ENCODE measurements around the gene NDP. TPM values are rescaled to one million over a fixed set of nuclear protein-coding genes. Genes with fewer than 3 reads are reported as not detected.
"Not testable (repeated sequence)": the region's sequence is repeated elsewhere in the genome, so short reads cannot be mapped to it uniquely, and the experiment has no call there.

NDP gene
- polyA plus RNA-seq, 1 donor, result 2.1 TPM

DNA sequence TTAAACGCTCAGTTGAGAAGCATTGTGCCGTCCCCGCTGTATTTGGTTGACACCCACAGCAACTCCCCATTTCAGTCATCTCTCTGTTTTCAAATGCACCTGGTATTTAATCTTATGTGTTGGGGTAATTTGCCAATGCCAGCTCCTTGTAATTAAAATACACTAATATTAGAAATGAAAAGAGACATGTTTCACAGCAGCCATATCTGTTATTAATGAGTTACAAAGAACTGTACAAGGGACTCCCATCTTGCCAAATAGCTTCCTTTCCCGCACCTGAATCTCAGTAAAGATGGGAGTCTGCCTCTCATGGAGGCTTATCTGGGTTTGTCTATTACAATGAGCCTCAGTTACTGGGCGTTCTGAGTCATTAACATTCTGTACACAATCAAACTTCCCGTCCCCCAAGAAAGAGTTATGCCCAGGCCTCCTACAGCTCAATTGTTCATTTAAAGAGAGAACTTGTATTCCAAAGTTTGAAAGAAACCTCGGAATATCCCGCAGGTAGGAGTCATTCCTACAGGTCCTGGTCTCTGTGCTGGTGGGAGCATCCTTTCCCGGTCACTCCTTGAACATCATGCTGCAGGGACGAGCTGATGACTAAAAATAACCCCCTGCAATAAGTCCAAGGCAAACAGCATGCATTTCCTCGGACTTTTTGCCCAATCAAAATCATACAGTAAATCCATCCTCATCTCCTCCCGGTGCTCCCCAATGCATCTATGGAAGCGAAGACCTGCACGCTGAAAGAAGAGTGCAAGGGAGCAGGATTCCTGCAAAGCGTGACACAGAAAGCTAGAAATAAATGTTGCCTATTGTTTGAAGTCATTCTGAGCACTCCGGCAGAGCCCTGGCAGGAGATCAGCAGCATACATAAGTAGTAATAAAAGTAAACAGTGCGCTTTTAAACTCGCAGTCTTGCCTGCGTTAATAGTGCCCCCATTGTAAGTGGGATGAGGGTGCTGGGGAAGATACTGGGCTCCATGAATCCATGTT, 926 bp downstream of the NDP start:
- DNase-seq, result no peak

DNA sequence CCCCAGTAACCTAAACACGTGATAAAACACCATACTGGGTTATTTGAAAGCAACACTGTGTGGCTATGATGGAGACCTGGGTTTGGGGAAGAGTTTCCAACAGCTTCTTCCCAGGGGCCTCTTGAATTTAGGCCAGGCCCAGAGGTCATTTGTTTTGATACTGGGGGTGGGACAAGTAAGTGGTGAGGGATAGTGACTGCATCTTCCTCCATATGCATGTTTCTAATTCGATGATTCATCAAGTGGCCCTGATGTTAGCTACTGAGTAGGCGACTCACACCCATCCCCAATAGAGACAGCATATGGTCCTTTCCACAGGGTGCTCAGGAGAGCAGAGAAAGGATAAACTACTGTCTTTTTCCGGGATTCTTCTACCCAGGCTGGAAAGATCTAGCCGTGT, 2.7 kb downstream of the NDP start:
- no peak for DNase-seq

DNA sequence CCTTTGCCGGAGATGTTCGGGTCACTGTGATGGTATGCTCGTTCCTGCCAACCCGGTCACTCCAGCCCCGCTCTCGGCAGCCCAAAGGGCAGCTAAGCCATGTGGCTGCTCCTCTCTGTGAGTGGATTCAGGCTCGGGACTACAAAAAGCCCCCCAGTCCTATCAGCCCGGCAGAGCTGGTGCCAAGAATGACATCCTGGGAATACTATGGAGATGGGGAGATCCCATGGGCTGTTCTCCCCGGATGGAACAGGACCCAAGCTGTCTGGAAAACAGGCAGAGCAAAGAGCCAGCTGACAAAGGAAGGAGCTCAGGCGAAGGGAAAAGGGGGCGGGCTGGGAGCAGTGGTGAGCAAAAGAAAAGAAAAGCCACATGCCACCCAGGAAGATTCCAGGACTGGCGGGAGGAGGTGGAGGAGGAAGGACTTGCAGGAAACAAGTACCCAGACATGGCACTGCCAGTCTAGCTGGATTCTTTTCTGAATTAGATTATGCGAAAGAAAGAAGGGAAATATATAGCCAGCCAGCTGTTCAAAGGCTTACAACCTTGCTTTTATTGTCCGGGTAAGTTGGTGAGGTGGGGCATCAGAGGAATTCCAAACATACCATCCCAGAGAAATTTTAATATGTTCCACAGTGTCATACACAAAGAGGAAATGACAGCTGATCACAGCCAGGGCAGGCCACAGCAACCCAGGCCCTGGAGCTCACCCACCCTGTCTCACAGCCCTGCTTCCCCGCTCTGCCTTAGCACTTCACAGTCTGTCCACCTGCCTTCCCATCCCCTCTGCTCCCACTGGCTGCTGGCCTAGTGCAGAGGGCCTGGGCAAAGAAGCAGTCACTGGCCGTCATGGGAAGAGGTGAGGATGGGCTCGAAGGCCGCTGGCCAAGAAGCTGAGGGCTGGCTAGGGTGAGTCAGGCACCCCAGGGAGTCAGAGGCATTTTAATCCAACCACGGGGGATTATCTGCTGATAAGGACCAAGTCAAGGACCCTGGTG, 3.4 kb downstream of the NDP start:
- no peak for DNase-seq

DNA sequence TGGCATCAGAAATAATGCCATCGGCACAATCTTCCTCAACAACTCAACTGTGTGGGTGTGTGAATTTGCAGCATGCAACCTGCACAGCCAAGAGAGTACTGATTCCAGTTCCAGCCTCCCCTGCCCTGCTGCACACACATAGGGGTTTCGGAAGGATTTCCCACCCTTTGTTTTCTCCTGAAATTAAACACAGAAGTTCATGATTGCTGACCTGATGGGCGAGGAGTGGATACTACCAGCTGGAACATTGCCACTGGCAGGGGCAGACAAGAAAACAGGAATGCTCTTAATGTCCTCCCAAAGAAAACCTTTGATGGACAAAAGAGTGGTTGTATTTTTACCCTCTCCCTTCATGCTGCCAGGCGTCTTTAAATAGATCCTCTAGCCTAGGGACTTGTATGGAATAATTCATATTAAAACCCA, 4.8 kb downstream of the NDP start:
- DNase-seq, result no peak

DNA sequence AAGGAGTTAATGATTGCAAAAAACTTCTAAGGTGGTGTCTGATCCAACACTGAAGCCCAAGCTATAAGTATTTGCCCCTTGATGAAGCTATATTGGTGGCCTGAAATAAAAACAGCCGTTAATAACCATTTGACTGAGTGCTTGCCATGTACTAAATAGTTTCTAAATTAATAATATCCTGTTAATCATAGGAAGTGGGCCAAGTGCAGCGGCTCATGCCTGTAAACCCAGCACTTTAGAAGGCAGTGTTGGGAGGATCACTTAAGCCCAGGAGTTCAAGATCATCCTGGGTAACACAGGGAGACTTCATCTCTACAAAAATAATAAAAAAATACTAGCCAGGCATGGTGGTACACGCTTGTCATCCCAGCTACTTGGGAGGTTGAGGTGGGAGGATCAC, 8.3 kb downstream of the NDP start:
- no peak for DNase-seq

DNA sequence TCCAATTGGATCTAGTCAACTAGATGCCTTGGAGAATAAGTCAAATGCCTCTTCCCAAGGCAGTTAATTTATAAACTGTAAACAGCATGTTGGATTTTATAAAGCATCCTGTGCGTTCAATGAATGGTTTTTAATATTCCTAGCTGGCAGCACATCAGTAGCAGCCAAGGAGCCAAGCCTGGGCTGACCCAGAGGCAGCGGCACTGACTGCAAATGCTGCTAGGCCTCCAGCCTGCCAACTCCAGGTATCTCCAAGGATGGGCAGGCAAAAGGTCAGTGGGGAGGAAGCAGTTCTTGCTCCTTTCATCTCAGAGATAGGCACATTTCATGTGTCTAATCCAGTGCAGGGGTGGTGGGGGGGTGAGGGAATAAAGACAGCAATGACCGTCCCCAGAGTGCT, 9.5 kb downstream of the NDP start:
- DNase-seq, result no peak

DNA sequence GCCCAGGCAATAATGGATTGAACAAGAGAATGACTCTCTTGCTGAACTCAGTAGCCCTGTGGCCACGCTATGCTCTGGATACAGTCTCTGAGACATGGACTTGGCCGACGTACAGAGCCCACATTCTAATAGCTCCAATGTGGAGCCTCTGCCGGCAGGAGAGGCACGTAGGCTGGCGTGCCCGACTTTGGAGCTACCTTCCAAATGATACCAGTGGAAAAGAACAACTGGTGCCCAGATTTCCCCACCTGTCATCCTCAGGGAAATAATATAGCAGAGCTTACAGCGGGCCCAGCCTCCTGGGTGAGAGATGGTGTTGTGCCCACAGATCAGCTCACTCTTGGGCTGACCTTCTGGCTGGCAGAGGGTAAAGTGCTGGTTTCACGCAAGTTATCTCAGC, 10.6 kb downstream of the NDP start:
- no peak for DNase-seq

DNA sequence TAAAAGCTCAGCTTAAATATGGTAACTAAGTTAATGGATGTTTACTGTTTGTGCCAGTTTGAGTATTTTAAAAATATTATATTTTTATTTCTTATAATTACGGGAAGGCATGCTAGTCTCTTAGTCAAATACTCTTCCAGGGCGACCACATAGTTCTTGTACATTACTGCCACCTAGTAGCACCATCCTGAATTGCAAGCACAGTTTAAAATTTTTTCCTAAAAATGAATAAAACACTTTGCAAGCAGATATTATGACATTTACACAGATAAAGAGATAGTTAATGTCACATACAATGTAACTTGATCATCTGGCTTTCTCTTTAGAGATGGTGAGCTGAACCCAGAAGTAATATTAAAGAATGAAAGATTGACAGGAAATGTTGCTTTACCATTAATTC, 11.5 kb downstream of the NDP start:
- no peak for DNase-seq

DNA sequence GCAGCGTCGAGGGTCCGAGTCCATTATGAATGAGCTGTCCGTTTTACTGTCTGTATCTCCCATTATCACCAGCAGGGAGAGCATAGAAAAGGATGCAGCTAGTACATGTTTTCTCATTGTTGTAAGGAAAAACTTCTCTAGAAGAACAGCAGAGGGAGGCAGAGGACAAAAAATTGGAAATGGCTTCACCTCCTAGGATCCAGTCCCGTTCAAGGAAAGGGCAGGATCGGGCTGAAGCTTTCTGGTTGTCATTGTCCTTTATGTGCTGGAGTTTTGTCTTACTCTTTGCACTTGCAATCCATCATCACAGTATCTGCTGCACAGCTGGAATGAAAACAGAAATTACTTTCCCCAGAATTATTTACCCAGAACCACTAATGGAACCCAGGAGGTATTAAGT, 14.7 kb downstream of the NDP start:
- peak; percentile 88 for DNase-seq

DNA sequence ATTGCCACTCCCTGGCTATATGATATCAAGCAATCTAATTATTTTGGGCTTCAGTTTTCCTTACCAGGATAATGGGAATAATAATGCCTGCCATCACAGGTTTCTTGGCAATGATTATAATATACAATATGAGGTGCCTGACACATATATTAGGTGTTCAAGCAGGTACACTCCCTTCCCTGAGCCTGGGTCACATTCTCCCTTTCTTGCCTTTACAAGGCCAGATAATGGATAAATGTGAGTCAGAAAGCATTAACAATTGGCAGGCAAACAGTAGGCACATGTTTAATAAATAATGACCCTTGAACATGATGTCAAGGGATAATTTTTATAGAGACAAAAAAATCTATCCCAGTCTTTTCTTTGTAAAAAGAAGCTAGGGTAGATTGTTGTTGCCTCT, 17.2 kb downstream of the NDP start:
- no peak for DNase-seq

DNA sequence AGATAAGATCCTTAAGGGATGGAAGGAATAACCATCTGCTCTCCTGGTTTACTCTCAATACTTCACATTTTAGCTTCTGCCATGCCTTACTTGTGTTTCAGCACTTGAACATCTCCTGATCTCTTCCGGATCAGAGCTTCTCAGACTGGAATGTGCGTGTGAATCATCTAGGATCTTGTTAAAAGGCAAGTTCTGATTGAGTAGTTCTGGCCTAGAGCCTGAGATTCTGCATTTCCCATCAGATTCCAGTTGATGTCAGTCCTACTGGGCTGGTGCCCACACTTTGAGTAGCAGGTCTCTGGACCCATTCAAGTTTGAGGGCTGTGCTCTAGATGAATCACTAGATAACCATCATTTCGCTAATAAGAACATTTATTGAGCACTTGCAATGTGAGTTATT, 20.0 kb downstream of the NDP start:
- no peak for DNase-seq

DNA sequence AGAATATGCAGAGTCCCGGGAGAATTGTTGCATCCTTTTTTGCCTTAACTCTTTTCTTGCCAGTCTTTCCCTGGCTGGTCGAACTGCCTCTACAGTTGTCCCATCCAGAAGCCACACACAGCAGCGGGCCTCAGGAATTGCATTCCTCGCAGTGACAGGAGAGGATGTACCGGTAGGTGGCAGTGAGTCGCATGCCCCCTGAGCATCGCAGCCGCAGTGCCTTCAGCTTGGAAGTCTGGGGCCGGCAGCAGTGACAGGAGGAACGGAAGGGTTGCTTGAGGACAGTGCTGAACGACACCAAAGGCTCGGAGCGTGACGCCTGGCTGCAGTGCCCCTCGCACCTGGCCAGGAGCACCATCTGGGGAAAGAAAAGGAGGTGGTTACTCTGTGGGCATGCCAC, 23.5 kb downstream of the NDP start:
- DNase-seq, result no peak

DNA sequence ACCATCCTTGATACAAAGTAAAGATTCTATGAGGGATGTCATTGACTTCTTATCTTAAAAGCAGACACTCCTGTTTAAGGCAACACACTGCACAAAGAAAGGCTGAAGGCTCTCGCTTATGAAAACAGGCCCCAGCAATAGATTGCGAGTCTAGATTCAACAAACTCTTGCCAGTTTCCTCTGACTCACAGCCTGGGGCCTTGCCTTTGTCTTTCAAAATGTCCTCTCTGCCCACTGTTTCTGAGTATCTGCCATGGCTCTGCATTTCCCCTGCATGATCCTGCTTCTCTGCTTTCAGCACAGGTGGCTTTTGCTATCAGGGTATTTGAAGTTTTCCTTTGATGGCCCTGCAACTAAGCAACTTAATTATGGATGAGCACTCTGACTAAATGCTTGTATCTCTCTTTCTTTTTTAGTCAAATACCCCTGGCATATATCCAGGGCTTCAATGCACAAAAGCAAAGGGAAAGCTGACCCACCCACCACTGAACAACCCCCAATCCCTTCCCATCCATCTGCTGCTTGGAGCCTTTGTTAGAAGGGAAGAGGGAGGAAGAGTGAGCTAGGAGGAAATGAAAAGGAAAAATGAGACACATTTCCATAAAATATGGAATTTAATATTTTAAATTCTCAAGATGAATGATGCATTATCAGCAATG, 32.2 kb downstream of the NDP start:
- DNase-seq, result no peak

DNA sequence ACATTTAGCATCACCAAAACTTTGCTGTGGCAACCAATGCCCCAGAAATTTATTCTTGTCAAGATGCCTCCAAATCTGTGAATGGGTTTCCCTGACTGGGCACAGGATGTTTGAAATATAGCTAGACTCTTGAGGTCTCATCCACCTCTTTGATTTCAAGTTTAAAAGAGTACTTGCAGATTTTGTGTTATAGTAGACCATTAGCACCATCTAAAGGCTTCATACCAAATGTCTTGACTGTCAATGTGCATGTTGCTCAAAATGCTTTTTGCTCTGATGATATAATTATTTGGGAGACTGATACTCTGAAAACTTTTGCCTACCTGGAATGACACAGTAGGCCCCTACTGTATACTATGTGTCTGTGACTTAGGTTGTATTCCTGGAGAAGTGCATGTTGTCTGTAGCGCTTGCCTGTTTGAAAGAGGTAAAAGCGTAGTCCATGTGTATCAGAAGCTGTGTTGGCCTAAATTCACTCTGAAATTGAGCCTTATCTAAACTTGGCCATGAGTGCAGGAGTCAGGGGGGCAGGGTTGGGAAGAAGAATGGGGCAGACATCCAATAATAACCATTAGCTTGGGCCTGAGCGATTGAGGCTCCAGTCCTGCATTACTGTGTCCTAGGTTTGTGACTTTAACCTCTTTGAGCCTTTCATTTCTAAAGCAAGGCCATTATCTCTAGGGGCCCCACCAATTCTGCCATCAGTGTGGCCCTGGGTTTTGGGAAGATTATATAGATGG, 33.8 kb downstream of the NDP start:
- no peak for DNase-seq

DNA sequence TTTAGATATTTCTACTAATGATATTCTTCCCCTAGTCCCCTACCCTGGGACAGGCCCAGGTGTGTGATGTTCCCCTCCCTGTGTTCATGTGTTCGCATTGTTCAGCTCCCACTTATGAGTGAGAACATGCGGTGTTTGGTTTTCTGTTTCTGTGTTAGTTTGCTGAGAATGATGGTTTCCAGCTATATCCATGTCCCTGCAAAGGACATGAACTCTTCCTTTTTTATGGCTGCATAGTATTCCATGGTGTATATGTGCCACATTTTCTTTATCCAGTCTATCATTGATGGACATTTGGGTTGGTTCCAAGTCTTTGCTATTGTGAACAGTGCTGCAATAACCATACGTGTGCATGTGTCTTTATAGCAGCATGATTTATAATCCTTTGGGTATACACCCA, 51.2 kb downstream of the NDP start:
- DNase-seq, result not testable (repeated sequence)

DNA sequence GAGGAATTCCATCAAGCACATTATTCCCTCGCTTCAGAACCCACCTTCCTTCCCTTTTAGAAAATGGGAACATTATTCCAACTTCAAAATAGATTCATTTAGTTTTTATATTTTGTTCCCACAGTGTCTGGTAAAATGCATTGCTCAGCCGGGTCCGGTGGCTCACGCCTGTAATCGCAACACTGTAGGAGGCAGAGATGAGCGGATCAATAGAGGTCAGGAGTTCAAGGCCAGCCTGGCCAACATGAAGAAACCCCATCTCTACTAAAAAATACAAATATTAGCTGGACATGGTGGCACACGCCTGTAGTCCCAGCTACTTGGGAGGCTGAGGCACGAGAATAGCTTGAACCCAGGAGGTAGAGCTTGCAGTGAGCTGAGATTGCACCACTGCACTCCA, 62.4 kb downstream of the NDP start:
- DNase-seq, result not testable (repeated sequence)

DNA sequence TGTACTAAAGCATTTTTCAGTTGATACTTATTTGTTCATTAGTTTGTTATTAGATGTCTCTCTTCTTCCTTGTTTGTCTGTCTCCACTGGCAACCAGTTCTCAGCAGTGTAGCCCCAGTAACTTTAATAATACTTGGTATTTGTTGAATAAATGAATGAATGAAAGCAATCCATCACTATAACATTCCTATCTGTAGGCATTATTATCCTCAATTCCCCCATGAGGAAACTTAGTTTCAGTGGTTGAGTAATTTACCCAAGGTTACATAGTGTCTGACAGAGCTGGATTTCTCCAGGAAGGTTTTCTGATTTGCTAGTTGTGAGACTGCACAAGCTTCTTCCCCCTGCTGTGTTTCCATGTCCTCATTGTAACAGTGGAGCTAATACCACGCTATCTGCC, 63.2 kb downstream of the NDP start:
- no peak for DNase-seq

DNA sequence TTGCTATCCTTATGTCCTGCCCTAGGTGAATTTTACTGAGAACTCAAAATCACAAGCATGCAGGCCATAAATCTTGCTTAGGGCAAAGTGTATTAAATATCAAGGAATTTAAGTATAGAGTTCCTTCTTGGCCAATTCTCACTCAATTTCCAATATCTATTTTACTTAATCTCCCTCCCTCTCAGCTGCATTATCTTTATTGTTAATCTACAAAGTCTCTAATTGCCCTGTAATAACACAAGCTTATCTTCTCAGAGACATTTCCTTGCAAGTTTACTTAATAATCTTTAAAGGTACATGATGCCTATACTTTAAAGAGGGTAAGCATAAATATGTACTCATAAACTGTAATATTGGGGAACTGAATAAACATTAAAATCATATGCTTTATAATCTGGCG, 64.0 kb downstream of the NDP start:
- DNase-seq, result no peak

DNA sequence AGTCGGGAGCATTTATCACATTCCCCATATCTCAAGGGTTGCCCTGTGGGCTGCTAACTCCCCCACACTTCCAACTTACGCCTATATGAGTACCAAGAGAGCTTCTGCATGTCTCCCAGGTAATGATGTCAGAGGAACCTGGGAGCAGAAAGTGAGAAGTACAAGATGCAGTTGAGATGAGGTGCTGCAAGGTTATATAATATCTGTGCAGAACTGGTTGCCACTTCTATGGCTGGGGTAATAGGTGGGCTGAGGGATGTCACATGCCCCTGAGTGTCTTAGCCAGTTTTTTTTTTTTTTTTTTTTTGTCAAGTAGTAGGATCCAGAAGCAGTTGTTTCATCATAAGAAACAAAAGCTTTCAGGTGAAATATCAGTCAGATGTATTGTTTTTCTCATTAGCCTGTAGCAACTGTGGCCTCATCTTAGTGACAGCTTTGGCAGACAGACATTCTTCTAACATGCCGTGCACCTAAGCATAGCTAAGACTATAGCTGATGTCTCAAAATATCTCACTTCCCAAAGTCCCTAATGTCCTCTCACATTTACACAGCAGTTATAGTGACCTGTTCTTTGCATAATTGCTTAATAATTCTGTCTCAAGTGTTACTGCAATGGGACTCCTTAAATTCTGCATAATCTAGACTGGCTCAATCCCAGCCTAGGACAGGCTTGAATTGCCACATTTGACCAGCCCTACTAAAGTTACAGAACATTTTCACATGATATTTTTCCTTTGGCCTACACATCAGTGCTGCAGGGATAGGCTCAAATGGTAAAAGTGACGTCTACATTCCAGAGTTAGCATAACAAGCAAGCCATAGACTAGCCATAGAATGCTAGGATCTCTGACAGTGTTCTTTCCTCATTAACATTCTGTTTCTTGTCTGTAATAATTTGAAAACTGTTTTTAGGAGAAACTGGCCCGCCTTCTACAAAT, 73.0 kb downstream of the NDP start:
- DNase-seq, result no peak

Measured in left kidney (tissue), 2 donors.